ES-I3 (cell line): ENCODE results near the gene ADCY9.
"Not testable (repeated sequence)": the region's sequence is repeated elsewhere in the genome, so short reads cannot be mapped to it uniquely, and the experiment has no call there.

ENCODE experiments used
- H3K36me3 ChIP-seq: 2 replicates; pipeline ENCODE4 v1.6.1; 2013; ENCODE audit warnings: mild to moderate bottlenecking, low read length, control low read depth, moderate library complexity; ENCODE audit not compliant: insufficient read depth
- H3K4me1 ChIP-seq: 2 replicates; pipeline ENCODE4 v1.6.1; 2013; ENCODE audit warnings: mild to moderate bottlenecking, control low read depth, low read length; ENCODE audit not compliant: insufficient read depth
- H3K9ac ChIP-seq: 2 replicates; pipeline ENCODE4 v1.6.1; 2013; ENCODE audit warnings: low read depth, mild to moderate bottlenecking, low read length, moderate library complexity
- H3K9me3 ChIP-seq: 2 replicates; pipeline ENCODE4 v1.6.1; 2013; ENCODE audit warnings: mild to moderate bottlenecking, low read length, moderate library complexity; ENCODE audit not compliant: control insufficient read depth, insufficient read depth

Gene ADCY9

DNA sequence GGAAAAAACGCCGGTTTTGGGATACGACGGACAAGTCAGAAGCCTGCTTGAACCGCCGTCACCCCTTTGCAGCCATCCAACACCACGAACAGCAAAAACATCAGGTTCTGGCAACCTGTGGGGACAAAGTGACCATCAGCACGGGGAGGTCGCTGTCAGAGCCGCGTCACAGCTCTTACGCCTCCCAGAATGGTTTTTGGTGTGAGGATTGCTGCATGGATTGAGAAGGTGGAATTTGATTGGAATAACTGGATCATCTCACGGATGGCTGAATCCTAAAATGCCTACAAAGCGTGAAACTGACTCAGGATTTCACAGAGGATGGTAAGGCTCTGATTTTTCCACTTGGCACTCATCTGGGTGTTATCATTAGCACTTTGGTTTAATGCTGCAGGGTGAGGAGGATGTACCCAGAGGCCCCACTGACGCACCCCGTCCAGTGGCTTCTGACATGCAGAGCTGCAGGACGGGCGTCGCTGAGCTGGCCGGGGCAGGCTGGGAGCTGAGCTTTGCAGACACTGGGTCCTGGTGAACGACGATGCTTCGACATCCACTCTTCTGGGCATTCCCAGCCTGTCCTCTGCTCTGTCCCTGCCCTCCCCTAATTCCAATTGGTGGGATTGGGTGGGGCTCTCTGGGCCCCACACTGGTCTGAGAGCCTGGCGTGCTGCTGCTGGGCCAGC, 162.4 kb downstream of the ADCY9 start:
- Histone ChIP-seq H3K36me3 (no peaks in the 10 kb centered on the region), H3K9ac (no peak overlapping the region), H3K4me1 (peaks cover 7% of the 10 kb centered on the region), H3K9me3 (no peaks in the 10 kb centered on the region)

DNA sequence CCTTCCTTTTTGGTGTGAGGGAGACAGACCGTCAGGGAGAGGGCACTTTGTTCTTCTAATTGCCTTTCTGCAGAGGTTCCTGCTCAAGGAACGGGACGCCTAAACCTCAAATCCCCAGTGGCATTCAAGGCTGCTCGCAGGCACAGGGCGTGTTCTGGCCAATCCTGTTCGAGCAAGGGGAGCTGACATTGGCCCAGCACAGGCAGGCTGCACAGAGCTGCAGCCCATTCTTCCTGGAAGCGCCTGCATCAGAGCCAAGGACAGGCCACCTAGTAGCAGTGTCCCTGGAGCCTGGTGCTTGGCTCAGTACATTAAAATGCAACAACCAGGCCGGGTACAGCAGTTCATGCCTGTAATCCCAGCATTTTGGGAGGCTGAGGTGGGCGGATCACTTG, 163.5 kb downstream of the ADCY9 start:
- H3K36me3 ChIP-seq, result no peaks in the 10 kb centered on the region
- H3K9ac ChIP-seq, result no peak overlapping the region
- peaks cover 7% of the 10 kb centered on the region for H3K4me1 ChIP-seq
- no peaks in the 10 kb centered on the region for H3K9me3 ChIP-seq

DNA sequence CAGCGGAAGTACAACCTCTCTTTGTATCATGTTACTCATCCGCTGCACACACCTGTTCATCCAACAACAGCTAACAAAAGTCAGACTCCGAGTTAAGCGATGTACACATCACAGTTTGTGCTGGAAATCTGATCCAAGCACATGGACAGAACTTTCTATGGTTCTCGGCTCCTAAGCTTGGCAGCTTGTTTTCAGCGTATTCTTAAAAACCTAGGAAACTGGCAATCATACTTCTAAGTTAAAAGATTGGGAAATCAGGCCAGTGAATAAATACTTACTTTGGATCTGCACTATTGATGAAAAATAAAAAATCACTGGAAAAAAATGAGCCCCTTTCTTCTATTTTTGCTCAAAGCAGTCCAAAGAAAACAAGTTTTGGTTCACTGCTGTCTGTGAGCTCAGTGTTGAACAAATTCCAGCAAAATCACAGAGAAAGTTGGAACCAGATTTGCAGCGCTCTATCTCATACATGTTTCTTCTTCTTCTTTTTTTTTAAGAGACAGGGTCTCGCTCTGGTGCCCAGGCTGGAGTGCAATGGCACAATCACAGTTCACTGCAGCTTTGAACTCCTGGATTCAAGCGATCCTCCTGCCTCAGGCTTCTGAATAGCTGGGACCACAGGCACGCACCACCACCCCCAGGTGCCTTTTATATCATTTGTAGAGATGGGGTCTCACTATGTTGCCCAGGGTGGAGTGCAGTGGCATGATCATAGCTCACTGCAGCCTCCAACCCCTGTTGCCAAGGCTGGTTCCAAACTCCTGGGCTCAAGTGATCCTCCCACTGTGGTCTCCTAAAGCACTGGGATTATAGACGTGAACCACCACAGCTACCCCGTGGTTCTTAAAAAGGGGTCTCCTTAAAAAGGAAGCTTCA, 164.1 kb downstream of the ADCY9 start:
- no peaks in the 10 kb centered on the region for H3K9me3 ChIP-seq
- no peaks in the 10 kb centered on the region for H3K36me3 ChIP-seq
- no peak overlapping the region for H3K9ac ChIP-seq
- H3K4me1 ChIP-seq, result peaks cover 4% of the 10 kb centered on the region

DNA sequence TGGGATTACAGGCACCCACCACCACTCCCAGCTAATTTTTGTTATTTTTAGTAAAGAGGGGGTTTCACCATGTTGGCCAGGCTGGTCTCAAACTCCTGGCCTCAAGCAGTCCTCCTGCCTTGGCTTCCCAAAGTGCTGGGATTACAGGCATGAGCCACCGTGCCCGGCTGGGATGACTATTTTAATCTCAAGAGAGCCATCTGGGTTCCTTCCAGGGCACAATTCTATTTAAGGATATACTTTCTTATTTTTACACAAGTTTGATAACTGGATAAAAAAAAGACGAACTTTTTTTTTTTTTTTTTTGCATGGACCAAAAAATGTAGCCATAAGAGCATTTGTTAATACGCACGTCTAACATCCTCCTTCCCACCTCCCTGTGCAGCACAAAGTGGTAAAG, 164.9 kb downstream of the ADCY9 start:
- H3K4me1 ChIP-seq, H3K36me3 ChIP-seq, H3K9ac ChIP-seq, H3K9me3 ChIP-seq: not testable (repeated sequence)

DNA sequence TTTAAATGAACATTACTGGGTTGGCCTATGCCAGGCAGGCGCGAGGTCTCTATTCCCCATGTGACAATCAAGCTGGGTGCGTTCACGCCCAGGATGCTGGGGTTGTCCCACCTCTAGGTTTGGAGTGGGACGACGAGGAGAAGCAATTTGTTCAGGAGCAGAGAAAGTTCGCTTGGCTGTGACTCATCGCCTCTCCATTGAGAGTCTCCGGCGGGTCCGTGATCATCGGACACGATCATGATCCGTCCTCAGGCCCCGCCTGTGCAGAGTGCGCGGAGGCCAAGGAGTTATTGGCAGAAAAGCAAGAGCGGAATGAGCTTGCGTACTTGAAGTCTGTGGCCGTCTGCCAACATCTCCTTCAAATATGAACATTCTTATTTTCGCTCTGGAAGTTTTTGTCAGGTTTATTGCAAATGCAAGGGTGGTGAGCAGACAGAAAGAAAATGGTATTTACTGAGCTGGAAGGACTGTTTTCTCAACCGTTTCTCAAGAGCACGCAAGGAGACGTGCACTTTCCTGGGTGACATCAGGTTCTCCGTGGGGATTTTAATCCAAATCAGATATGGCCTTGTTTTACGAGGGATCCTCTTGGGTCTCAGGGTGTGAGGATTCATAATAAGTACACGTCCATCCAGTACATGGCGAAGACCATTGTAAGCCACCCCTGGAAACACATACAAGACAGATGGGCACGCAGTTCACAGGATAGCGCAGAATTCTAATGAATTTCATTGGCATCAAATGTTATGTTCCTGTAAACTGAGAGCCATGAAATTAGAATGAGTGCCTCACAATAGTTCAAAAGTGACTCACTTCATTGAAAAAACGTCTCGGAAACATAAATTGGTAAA, 165.7 kb downstream of the ADCY9 start:
- H3K4me1 ChIP-seq, result no peaks in the 10 kb centered on the region; the same call in 1 of the 2 replicates
- H3K9me3 ChIP-seq, result no peaks in the 10 kb centered on the region
- H3K36me3 ChIP-seq, result no peaks in the 10 kb centered on the region
- no peak overlapping the region for H3K9ac ChIP-seq

DNA sequence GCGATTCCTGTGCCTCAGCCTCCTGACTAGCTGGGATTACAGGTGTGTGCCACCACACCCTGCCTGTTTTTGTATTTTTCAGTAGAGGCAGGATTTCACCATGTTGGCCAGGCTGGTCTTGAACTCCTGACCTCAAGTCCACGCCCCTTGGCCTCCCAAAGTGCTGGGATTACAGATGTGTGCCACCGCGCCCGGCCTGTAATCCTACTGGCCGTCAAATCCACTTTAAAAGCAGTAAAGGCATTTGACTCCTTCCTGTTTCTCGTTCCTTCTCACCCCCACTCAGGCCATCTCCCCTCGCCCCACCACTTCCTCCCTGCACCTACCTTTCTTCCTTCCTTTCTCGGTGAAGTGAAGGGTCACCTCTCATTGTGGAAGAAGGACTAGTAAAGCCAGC, 166.3 kb downstream of the ADCY9 start:
- Histone ChIP-seq H3K9ac (no peak overlapping the region), H3K9me3 (no peaks in the 10 kb centered on the region), H3K4me1 (no peaks in the 10 kb centered on the region; the same call in 1 of the 2 replicates), H3K36me3 (no peaks in the 10 kb centered on the region)

DNA sequence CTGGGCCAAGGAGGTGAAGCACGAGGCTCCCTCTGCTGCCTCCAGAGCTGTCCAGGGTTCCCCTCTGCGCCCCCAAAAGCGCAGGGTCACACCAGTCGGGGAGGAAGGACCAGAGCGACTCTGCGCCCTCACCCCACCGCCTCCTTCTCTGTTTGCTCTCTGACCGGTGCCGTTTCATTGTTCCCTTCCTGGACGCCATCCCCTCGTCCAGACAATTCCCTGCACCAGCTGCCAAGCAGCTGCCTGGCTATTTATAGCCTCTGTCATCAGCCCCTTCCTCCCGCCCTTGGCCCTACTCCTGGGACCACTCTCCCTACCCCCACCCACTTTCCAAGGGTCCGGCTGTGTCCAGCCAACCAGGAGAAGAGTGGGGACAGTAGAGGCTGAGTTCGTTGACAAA, 167.0 kb downstream of the ADCY9 start:
- Histone ChIP-seq H3K9me3 (no peaks in the 10 kb centered on the region), H3K9ac (no peak overlapping the region), H3K36me3 (no peaks in the 10 kb centered on the region), H3K4me1 (no peaks in the 10 kb centered on the region; the same call in 1 of the 2 replicates)

DNA sequence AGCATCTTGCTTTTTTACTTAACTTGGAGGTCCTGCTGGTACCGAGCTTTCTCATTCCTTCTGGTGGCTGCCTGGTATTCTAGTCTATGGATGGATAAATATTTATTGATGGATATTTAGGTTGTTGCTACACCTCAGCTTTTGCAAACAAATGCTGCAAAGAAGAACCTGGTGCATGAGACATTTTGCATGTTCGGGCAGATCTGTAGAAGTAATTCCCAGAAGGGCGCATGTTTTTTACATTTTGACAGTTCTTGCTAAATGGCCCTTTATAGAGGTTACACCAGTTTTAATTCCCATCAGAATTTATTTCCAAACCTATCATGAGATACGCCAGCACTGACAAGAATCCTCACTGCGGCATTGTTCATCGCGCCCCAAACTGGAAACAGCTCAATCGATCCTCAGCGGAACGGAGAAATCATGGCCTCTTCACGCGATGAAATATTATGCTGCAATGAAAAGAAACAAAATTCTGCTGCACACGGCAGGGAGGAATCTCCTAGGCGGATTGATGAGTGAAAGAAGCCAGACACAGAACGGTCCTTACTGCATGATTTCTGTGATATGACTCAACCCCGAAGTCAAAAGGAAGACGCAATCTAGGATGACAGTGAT, 167.8 kb downstream of the ADCY9 start:
- H3K36me3 ChIP-seq, result no peaks in the 10 kb centered on the region
- H3K9me3 ChIP-seq, result no peaks in the 10 kb centered on the region
- H3K9ac ChIP-seq, result no peak overlapping the region
- H3K4me1 ChIP-seq, result no peaks in the 10 kb centered on the region; the same call in 1 of the 2 replicates

DNA sequence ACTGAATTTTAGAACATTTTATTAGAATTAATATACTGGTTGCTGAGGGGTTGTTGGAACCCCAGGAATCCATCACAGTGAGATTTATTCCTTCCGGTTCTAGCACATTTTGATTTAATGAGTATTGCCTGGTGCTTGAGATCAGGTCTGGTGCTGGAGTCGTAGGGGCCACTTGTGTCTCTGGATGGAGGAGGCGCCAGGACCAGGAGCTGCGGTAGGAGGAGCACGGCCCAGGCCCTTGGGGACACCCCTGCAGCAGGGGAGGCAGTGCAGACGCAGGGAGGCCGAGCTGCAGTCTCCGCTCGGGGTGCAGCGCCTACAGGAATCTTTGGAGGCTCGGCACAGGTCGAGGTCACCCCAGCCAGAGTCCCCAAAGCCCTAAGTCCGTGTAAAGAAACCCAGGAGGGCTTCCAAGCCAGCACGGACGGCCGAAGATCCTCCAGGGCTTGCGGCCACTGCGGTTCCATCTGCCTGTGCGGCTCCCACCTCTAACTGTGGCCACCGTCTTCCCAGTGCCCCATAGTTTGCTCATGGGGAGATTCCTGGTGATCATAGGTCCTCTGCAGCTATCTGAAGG, 169.6 kb downstream of the ADCY9 start:
- Histone ChIP-seq H3K4me1 (no peaks in the 10 kb centered on the region; the same call in 1 of the 2 replicates), H3K9ac (no peak overlapping the region), H3K9me3 (no peaks in the 10 kb centered on the region)

DNA sequence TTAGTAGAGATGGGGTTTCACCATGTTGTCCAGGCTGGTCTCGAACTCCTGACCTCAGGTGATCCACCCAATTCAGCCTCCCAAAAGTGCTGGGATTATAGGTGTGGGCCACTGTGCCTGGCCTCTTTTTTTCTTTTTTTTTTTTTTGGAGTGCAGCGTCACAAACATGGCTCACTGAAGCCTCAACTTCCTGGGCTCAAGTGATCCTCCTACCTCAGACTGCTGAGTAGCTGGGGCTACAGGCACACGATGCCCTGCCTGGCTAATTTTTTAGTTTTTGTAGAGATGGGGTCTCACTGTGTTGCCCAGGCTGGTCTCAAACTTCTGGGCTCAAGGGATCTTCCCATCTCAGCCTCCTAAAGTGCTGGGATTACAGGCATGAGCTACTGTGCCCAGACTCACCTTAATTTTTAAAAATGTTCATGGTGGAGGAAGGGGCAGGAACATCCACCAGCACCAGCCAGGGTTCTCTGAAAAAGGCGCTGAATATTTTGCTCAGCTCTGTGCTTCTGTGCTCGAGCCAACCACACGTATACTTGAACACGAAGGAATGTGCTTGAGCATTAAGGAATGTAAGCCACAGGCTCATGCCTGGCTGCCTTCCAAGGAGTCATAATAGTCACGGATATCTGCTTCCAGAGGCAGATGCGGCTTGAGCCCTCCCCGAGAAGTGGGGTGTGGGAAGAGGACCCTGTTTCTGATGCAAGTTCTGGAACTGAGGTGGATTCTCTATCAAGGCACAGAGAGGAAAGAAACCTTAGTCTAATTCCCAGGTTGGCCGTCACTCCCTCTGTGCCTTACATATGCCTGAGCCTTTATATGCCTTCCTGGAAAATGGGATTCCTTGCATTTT, 170.3 kb downstream of the ADCY9 start:
- Histone ChIP-seq H3K9ac (no peak overlapping the region), H3K4me1 (no peaks in the 10 kb centered on the region; the same call in 1 of the 2 replicates), H3K36me3 (no peaks in the 10 kb centered on the region), H3K9me3 (no peaks in the 10 kb centered on the region)

More for the DNA sequence above, 169.6 kb downstream of the ADCY9 start:
- H3K36me3 ChIP-seq, result no peaks in the 10 kb centered on the region

DNA sequence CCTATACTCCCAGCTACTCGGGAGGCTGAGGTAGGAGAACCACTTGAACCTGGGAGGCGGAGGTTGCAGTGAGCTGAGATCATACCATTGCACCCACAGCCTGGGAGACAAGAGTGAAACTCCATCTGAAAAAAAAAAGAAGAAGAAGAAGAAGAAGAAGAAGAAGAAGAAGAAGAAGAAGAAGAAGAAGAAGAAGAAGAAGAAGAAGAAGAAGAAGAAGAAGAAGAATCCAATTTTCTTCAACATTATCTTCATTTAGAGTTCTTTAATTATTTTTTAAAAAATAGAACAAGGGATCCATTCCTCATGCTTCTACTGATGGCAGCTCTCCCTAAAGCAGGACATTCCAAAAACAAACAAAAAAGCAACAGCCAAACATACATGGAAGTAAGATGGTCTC, 171.8 kb downstream of the ADCY9 start:
- H3K9me3 ChIP-seq, H3K36me3 ChIP-seq, H3K9ac ChIP-seq, H3K4me1 ChIP-seq: not testable (repeated sequence)

DNA sequence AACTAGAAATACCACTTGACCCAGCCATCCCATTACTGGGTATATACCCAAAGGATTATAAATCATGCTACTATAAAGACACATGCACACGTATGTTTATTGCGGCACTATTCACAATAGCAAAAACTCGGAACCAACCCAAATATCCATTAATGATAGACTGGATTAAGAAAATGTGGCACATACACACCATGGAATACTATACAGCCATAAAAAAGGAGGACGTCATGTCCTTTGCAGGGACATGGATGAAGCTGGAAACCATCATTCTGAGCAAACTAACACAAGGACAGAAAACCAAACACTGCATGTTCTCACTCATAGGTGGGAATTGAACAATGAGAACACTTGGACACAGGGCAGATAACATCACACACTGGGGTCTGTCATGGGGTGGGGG, 174.1 kb downstream of the ADCY9 start:
- not testable (repeated sequence) for H3K36me3 ChIP-seq, H3K9ac ChIP-seq, H3K9me3 ChIP-seq, H3K4me1 ChIP-seq
